HepG2 (cell line): ENCODE data around the gene RNU7-1. TPM values are rescaled to one million over a fixed set of nuclear protein-coding genes. Genes with fewer than 3 reads are reported as not detected.

Source experiments
- ADNP ChIP-seq: sonication (generic); formaldehyde crosslinking; IDR thresholded peaks from 2 replicates; pipeline ENCODE4 v1.4.0; 2020; ENCODE audit warnings: missing genetic modification reagents
- ASH2L ChIP-seq: fragments of 300-600, 200-600 bp; sonication (generic); IDR thresholded peaks from 2 replicates; pipeline ENCODE4 v1.7.0; 2017; ENCODE audit warnings: low read depth, mild to moderate bottlenecking, moderate library complexity, mixed read lengths, low read length; ENCODE audit not compliant: insufficient read length
- BRCA1 ChIP-seq: sonication (generic); formaldehyde crosslinking; IDR thresholded peaks from 2 replicates; pipeline ENCODE4 v1.4.0; 2020; ENCODE audit warnings: missing genetic modification reagents
- CBX2 ChIP-seq, 2 experiments: fragments of 200-600 bp in 1 of 2; sonication (generic); formaldehyde crosslinking in 1 of 2; IDR thresholded peaks; 2 replicates each; pipeline versions ENCODE4 v1.7.0 to v1.8.1; 2018 to 2022; ENCODE audit warnings: low read depth in 2 of 2, low read length in 1 of 2, mild to moderate bottlenecking in 1 of 2, missing genetic modification reagents in 1 of 2
- EED ChIP-seq: sonication (generic); formaldehyde crosslinking; IDR thresholded peaks from 2 replicates; pipeline ENCODE4 v1.5.0; 2020; ENCODE audit warnings: mild to moderate bottlenecking, missing genetic modification reagents
- ELF4 ChIP-seq: sonication (generic); formaldehyde crosslinking; IDR thresholded peaks from 2 replicates; pipeline ENCODE4 v1.5.0; 2020; ENCODE audit warnings: missing genetic modification reagents, mild to moderate bottlenecking, moderate library complexity, borderline replicate concordance
- FOXO1 ChIP-seq: sonication (generic); formaldehyde crosslinking; IDR thresholded peaks from 2 replicates; pipeline ENCODE4 v1.4.0; 2020; ENCODE audit warnings: missing genetic modification reagents
- HDAC2 ChIP-seq: sonication (generic); formaldehyde crosslinking; IDR thresholded peaks from 2 replicates; pipeline ENCODE4 v1.4.0; 2020; ENCODE audit warnings: missing genetic modification reagents
- HMG20B ChIP-seq: conservative IDR thresholded peaks from 2 replicates; pipeline ENCODE4 v1.6.1; 2016; ENCODE audit warnings: missing genetic modification reagents, missing compliant biosample characterization
- HNF4G ChIP-seq, 2 experiments: sonication (generic) in 1 of 2; formaldehyde crosslinking in 1 of 2; IDR thresholded peaks; 2 replicates each; pipeline versions ENCODE4 v1.4.0 to v1.6.1; 2011 to 2020; ENCODE audit warnings: borderline replicate concordance in 2 of 2, low read depth in 2 of 2, mild to moderate bottlenecking in 2 of 2, low read length in 1 of 2, missing genetic modification reagents in 1 of 2, moderate library complexity in 1 of 2
- JUN ChIP-seq: sonication (generic); formaldehyde crosslinking; IDR thresholded peaks from 2 replicates; pipeline ENCODE4 v1.4.0; 2020; ENCODE audit warnings: mild to moderate bottlenecking, missing genetic modification reagents
- KDM3A ChIP-seq: IDR thresholded peaks from 2 replicates; pipeline ENCODE4 v1.6.1; 2018; ENCODE audit warnings: low read depth, missing compliant biosample characterization
- PHF21A ChIP-seq: sonication (generic); formaldehyde crosslinking; IDR thresholded peaks from 2 replicates; pipeline ENCODE4 v1.5.0; 2020; ENCODE audit warnings: mild to moderate bottlenecking, missing genetic modification reagents
- POLR2AphosphoS2 ChIP-seq: IDR thresholded peaks from 2 replicates; pipeline ENCODE4 v1.6.1; 2011; ENCODE audit warnings: low read depth, low read length, improper control_type of control experiment
- RERE ChIP-seq: IDR thresholded peaks from 2 replicates; pipeline ENCODE4 v1.6.1; 2016; ENCODE audit warnings: low read depth, missing genetic modification reagents, missing compliant biosample characterization
- RFX1 ChIP-seq: fragments of 450-650 bp; IDR thresholded peaks from 2 replicates; pipeline ENCODE4 v1.6.1; 2017
- RXRA ChIP-seq: sonication (generic); formaldehyde crosslinking; IDR thresholded peaks from 2 replicates; pipeline ENCODE4 v1.5.1; 2020; ENCODE audit warnings: missing genetic modification reagents
- SOX13 ChIP-seq, 3 experiments: fragments of 450-650 bp in 1 of 3; sonication (generic) in 1 of 3; formaldehyde crosslinking in 1 of 3; IDR thresholded peaks in 2 of 3; conservative IDR thresholded peaks in 1 of 3; 2 replicates each; pipeline versions ENCODE4 v1.5.0 to v1.6.1; 2016 to 2020; ENCODE audit warnings: antibody characterized with exemption in 1 of 3, mild to moderate bottlenecking in 1 of 3, missing compliant biosample characterization in 1 of 3, missing genetic modification reagents in 1 of 3, moderate library complexity in 1 of 3
- SP140L ChIP-seq: sonication (generic); formaldehyde crosslinking; IDR thresholded peaks from 2 replicates; pipeline ENCODE4 v1.4.0; 2020; ENCODE audit warnings: missing genetic modification reagents, borderline replicate concordance
- SSRP1 ChIP-seq: IDR thresholded peaks from 2 replicates; pipeline ENCODE4 v1.6.1; 2016; ENCODE audit warnings: control low read depth
- ZBTB8A ChIP-seq: sonication (generic); formaldehyde crosslinking; IDR thresholded peaks from 2 replicates; pipeline ENCODE4 v1.4.0; 2020; ENCODE audit warnings: mild to moderate bottlenecking, low read depth, missing genetic modification reagents, borderline replicate concordance
- ZNF12 ChIP-seq: sonication (generic); formaldehyde crosslinking; IDR thresholded peaks from 2 replicates; pipeline ENCODE4 v1.5.0; 2020; ENCODE audit warnings: missing genetic modification reagents
- ZNF24 ChIP-seq: fragments of 450-650 bp; IDR thresholded peaks from 2 replicates; pipeline ENCODE4 v1.6.1; 2017; ENCODE audit warnings: antibody characterized with exemption, mild to moderate bottlenecking
- ZNF713 ChIP-seq: sonication (generic); formaldehyde crosslinking; IDR thresholded peaks from 2 replicates; pipeline ENCODE4 v1.4.0; 2020; ENCODE audit warnings: mild to moderate bottlenecking, missing genetic modification reagents
- ZNF768 ChIP-seq: sonication (generic); formaldehyde crosslinking; IDR thresholded peaks from 2 replicates; pipeline ENCODE4 v1.4.0; 2020; ENCODE audit warnings: missing genetic modification reagents
- ZNF83 ChIP-seq: sonication (generic); formaldehyde crosslinking; IDR thresholded peaks from 2 replicates; pipeline ENCODE4 v1.4.0; 2020; ENCODE audit warnings: missing genetic modification reagents, mild to moderate bottlenecking, borderline replicate concordance
- ZZZ3 ChIP-seq: sonication (generic); formaldehyde crosslinking; IDR thresholded peaks from 2 replicates; pipeline ENCODE4 v1.4.0; 2020; ENCODE audit warnings: missing genetic modification reagents, mild to moderate bottlenecking, borderline replicate concordance
- polyA plus RNA-seq, 8 experiments: library from polyadenylated mRNA; depleted of rRNA in 3 of 8; stranded (reverse) in 7 of 8; unstranded in 1 of 8; fragments of >200 nt; fragmentation: Illumina TruSeq in 4 of 8; extraction: Trizol in 4 of 8; gene quantifications; 2 replicates each; pipeline versions ENCODE4 v1.2.1 to v1.2.3, GENCODE V29; 2011 to 2016; ENCODE audit warnings: low read depth in 4 of 8, missing spikeins in 1 of 8, mixed read lengths in 1 of 8; ENCODE audit not compliant: insufficient read depth in 1 of 8
- total RNA-seq, 5 experiments: library from RNA; depleted of rRNA; stranded (reverse); fragments of >200 nt; fragmentation: Illumina TruSeq; extraction: Trizol; gene quantifications; 2 replicates each; pipeline ENCODE4 v1.2.3, GENCODE V29; 2016; ENCODE audit warnings: low read depth in 1 of 5

The RNU7-1 gene
- total and polyA plus RNA-seq, 2 of the 13 experiments (the other 11 are each of a cell fraction or from before 2014, with no cell fraction given), result not detected

- TF ChIP-seq HDAC2 (CRISPR knock-in tag) (no peak), SSRP1 (no peak), RERE (CRISPR knock-in tag) (no peak), ELF4 (CRISPR knock-in tag) (no peak), EED (CRISPR knock-in tag) (no peak), SOX13 (IDR thresholded peaks at IDR 0.05) (no peak), SOX13 (CRISPR knock-in tag; conservative IDR thresholded peaks at IDR 0.05 in 1 of 2, IDR thresholded peaks at IDR 0.05 in 1 of 2) (no peak), KDM3A (no peak), ZNF768 (no peak), ASH2L (peak; percentile 48), ZZZ3 (no peak), ZNF713 (CRISPR knock-in tag) (no peak), JUN (CRISPR knock-in tag) (no peak), ADNP (CRISPR knock-in tag) (no peak), RFX1 (peak; percentile 90), RXRA (CRISPR knock-in tag) (no peak), SP140L (CRISPR knock-in tag) (no peak), POLR2AphosphoS2 (no peak), PHF21A (0 out of 2 replicates have a peak, but pooled peaks have one; percentile 11), ZNF83 (CRISPR knock-in tag) (no peak), ZNF24 (no peak), BRCA1 (CRISPR knock-in tag) (no peak), HMG20B (CRISPR knock-in tag) (no peak), FOXO1 (no peak), HNF4G (IDR thresholded peaks at IDR 0.05; ENCODE audit: borderline replicate concordance, low read depth, low read length) (peak; percentile 54; the same call in 1 of the 2 replicates), HNF4G (CRISPR knock-in tag; IDR thresholded peaks at IDR 0.05; ENCODE audit: borderline replicate concordance, low read depth) (no peak), ZNF12 (no peak), ZBTB8A (CRISPR knock-in tag) (no peak), CBX2 (IDR thresholded peaks at IDR 0.05; ENCODE audit: low read depth, low read length) (no peak), CBX2 (CRISPR knock-in tag; IDR thresholded peaks at IDR 0.05; ENCODE audit: low read depth) (no peak)
Observed at GRCh38 chr12:6899837-6900519, 43.6 kb upstream of the RNU7-1 start (continued).
